Measurements from ENCODE around the gene EPHA4. TPM values are rescaled to one million over a fixed set of nuclear protein-coding genes. Genes with fewer than 3 reads are reported as not detected.

EPHA4 gene
- total RNA-seq, 1 experiment from 2014 or later, result 3.2 TPM

DNA sequence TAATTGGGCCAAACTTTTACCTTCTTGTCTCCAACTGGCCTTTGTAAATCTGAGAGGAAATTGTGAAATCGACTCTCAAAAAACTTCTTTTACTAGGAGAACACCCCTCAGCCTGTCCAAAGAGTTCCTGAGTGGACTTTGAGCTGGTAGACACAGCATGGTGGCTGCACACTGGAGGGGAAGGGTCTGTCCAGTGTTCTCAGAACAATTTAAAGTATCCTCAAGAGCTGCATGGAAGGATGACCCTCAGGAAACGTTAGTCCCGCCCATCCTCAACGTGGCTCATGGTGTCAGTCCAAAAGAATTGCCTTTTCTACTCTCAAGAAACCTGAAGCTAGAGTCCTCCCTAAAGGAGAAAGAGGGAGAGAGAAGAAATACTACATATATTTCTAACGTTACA lies 182.7 kb downstream of the EPHA4 start:
- CTCF ChIA-PET, result no interaction called here
- H3K4me1 Mint-ChIP-seq (ENCODE audit: low read depth, unreplicated experiment), result no peaks in the 10 kb centered on the region
- no peaks in the 10 kb centered on the region for H3K27me3 Mint-ChIP-seq (ENCODE audit: unreplicated experiment)
- intact Hi-C loops (cut with micrococcal nuclease; ENCODE audit: unreplicated experiment), result no loop called here
- H3K9me3 Mint-ChIP-seq (ENCODE audit: low read depth, unreplicated experiment), result no peaks in the 10 kb centered on the region
- no peak overlapping the region for H3K4me3 Mint-ChIP-seq (ENCODE audit: low read depth, unreplicated experiment)
- TF ChIP-seq, protein P1, sequence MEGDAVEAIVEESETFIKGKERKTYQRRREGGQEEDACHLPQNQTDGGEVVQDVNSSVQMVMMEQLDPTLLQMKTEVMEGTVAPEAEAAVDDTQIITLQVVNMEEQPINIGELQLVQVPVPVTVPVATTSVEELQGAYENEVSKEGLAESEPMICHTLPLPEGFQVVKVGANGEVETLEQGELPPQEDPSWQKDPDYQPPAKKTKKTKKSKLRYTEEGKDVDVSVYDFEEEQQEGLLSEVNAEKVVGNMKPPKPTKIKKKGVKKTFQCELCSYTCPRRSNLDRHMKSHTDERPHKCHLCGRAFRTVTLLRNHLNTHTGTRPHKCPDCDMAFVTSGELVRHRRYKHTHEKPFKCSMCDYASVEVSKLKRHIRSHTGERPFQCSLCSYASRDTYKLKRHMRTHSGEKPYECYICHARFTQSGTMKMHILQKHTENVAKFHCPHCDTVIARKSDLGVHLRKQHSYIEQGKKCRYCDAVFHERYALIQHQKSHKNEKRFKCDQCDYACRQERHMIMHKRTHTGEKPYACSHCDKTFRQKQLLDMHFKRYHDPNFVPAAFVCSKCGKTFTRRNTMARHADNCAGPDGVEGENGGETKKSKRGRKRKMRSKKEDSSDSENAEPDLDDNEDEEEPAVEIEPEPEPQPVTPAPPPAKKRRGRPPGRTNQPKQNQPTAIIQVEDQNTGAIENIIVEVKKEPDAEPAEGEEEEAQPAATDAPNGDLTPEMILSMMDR (IDR thresholded peaks at IDR 0.05; ENCODE audit: unreplicated experiment), result no peak
- H3K36me3 Mint-ChIP-seq (ENCODE audit: insufficient read depth, unreplicated experiment), result no peaks in the 10 kb centered on the region
- no peak overlapping the region for H3K27ac Mint-ChIP-seq (ENCODE audit: unreplicated experiment)
- no TSS peak for BruUV-seq (replicated peaks)
- no peak for DNase-seq

DNA sequence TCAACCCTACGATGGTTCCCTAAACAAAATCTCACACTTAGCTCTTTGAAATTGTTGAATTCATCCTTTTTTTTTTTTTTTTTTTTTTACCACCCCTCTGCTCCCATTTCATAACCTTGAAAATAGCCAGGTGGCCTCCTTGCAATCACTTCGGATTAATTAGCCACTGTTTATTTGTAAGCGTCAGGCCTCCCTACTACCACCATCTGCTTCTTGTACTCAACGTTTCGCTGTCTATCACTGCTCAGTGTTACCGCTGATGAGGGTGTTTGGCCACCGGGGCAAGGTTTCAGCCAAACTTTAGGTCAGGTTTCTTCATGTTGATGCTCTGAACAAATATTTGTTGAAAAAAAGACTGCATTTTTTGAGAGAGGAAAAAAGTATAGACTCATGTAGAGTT lies 183.2 kb downstream of the EPHA4 start:
- BruUV-seq (replicated peaks), result no TSS peak
- Mint-ChIP-seq H3K4me1 (ENCODE audit: low read depth, unreplicated experiment) (no peaks in the 10 kb centered on the region), H3K27ac (ENCODE audit: unreplicated experiment) (no peak overlapping the region), H3K4me3 (ENCODE audit: low read depth, unreplicated experiment) (no peak overlapping the region), H3K36me3 (ENCODE audit: insufficient read depth, unreplicated experiment) (no peaks in the 10 kb centered on the region), H3K27me3 (ENCODE audit: unreplicated experiment) (no peaks in the 10 kb centered on the region), H3K9me3 (ENCODE audit: low read depth, unreplicated experiment) (no peaks in the 10 kb centered on the region)
- TF ChIP-seq, protein P1 (IDR thresholded peaks at IDR 0.05; ENCODE audit: unreplicated experiment), result no peak
- intact Hi-C loops (cut with micrococcal nuclease; ENCODE audit: unreplicated experiment), result no loop called here
- CTCF ChIA-PET, result interaction anchor here (0.7 kb wide), 1 partner anchor 583 kb away, joined by 4 read pairs; no protein-coding TSS in a partner anchor
- DNase-seq, result no peak

DNA sequence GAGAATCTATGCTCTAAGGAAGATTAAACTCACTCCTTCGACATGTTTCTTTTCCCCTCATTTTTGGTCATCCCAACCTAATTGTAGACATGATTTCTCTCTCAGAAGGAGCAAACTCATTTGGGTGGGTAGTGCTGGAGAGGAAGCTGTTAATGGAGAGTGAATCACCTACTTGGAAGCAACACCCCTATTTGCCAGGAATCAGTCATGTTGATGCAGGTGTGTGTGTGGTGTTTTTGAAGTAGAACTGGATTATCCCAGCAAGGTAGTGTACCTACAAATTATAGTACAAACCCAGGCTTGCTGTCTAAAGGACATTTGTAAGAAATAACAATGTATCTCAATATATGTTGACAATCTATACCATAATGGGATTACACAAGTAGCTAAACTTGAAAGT lies 186.4 kb downstream of the EPHA4 start:
- Mint-ChIP-seq H3K27ac (ENCODE audit: unreplicated experiment) (no peak overlapping the region), H3K4me3 (ENCODE audit: low read depth, unreplicated experiment) (no peak overlapping the region), H3K36me3 (ENCODE audit: insufficient read depth, unreplicated experiment) (no peaks in the 10 kb centered on the region), H3K9me3 (ENCODE audit: low read depth, unreplicated experiment) (no peaks in the 10 kb centered on the region), H3K4me1 (ENCODE audit: low read depth, unreplicated experiment) (no peaks in the 10 kb centered on the region), H3K27me3 (ENCODE audit: unreplicated experiment) (no peaks in the 10 kb centered on the region)
- intact Hi-C loops (cut with micrococcal nuclease; ENCODE audit: unreplicated experiment), result no loop called here
- DNase-seq, result no peak
- no TSS peak for BruUV-seq (replicated peaks)
- TF ChIP-seq, protein P1 (IDR thresholded peaks at IDR 0.05; ENCODE audit: unreplicated experiment), result no peak
- CTCF ChIA-PET, result no interaction called here

DNA sequence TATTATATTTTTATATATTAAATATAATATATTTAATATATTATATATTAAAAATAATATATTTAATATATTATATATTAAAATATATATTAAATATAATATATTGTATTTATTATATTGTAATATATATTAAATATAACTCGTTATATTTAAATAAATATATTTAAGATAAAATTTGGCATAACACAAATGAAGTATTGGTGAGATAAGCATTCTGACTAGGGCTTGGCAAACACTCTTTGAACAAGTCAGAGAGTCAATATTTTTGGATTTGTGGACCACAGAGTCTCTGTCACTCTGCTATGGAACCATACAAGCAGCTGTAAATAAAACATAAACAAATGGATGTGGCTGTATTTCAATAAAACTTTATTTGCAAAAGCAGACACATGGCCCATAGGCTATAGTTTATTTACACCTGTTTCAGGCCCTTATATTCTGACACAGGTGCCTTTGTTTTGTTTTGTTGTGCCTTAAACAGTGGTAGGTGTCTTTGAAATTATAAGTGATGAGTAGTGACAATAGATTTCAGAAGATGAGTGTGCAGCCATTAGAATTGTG lies 190.1 kb downstream of the EPHA4 start:
- TF ChIP-seq, protein P1 (IDR thresholded peaks at IDR 0.05; ENCODE audit: unreplicated experiment), result no peak
- no peaks in the 10 kb centered on the region for H3K9me3 Mint-ChIP-seq (ENCODE audit: low read depth, unreplicated experiment)

More for the DNA sequence above, 190.1 kb downstream of the EPHA4 start:
- no peak for DNase-seq
- Mint-ChIP-seq H3K4me3 (ENCODE audit: low read depth, unreplicated experiment) (no peak overlapping the region), H3K4me1 (ENCODE audit: low read depth, unreplicated experiment) (no peaks in the 10 kb centered on the region), H3K36me3 (ENCODE audit: insufficient read depth, unreplicated experiment) (no peaks in the 10 kb centered on the region), H3K27ac (ENCODE audit: unreplicated experiment) (no peak overlapping the region), H3K27me3 (ENCODE audit: unreplicated experiment) (no peaks in the 10 kb centered on the region)
- CTCF ChIA-PET, result no interaction called here
- intact Hi-C loops (cut with micrococcal nuclease; ENCODE audit: unreplicated experiment), result no loop called here
- BruUV-seq (replicated peaks), result no TSS peak
